Activated naive CD8-positive, alpha-beta T cell treated with anti-CD3 and anti-CD28 coated beads, Interleukin-2, amount 10 ng/mL, durations not matched to agents 7 days and 5 days (primary cell): ENCODE results near the gene KDM4D. TPM values are rescaled to one million over a fixed set of nuclear protein-coding genes. Genes with fewer than 3 reads are reported as not detected.

Experiments used
- ATAC-seq: fragments of 150-1000 bp; cut with Tn5 transposase; one replicate; pipeline ENCODE4 v1.10.0; 2021; ENCODE audit warnings: low read depth, moderate library complexity
- POLR2A ChIA-PET: fragments of 350-600 bp; sonication (Branson Sonifier 250); formaldehyde crosslinking; loops from one replicate; lab custom pipeline; 2021; ENCODE audit warnings: antibody characterized with exemption; lab: Charles Lee
- DNase-seq: peaks from one replicate; pipeline ENCODE4 v3.0.0; 2021
- H3K27ac Mint-ChIP-seq: one replicate; pipeline ENCODE4 v1.8.0; 2022; ENCODE audit warnings: mild to moderate bottlenecking, mixed read lengths
- H3K27me3 Mint-ChIP-seq: one replicate; pipeline ENCODE4 v1.8.0; 2022; ENCODE audit warnings: mild to moderate bottlenecking, moderate library complexity, mixed read lengths
- H3K36me3 Mint-ChIP-seq: one replicate; pipeline ENCODE4 v1.8.0; 2021; ENCODE audit warnings: mild to moderate bottlenecking, mixed read lengths
- H3K4me1 Mint-ChIP-seq: one replicate; pipeline ENCODE4 v1.8.0; 2021; ENCODE audit warnings: mixed read lengths
- H3K4me3 Mint-ChIP-seq: one replicate; pipeline ENCODE4 v1.8.0; 2022; ENCODE audit warnings: mild to moderate bottlenecking, moderate library complexity, mixed read lengths
- H3K9me3 Mint-ChIP-seq: one replicate; pipeline ENCODE4 v1.8.0; 2021; ENCODE audit warnings: mixed read lengths
- total RNA-seq, 2 experiments: library from RNA; stranded (reverse); gene quantifications; one replicate each; pipeline ENCODE4 v1.2.3, GENCODE V29; 2021

The KDM4D gene
- total RNA-seq, 2 experiments from 2014 or later, result 1.3 to 1.7 TPM

DNA sequence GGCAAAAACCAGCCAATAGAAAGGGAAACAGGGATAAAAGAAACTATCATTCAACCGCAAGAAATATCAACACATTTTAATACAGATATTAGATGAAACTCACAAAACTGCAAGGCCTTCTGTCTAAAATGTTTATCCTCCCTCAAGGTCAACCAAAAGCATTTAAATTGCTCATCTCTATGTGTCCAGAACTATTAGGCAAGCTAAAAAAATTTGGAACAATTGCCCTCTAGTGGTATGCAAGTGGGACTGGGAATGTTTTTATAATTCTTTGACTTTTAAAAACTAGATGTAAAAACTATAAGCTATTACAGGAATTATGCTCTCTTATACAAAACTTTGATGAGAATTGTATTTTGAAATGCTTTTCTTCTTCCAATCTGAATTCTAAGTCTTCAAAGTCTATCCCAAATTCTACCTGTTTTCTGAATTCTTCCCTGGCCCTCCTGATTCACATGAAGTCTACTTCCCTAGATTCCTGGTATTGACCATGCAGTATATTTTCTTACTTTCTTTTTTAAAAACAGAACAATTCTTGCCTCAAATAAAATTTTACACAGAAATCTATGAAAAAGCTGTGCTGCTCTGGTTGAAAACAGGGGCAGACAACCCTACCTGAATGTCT lies 5.1 kb upstream of the KDM4D start:
- DNase-seq (no peak), ATAC-seq (no peak)
- Mint-ChIP-seq H3K27ac (no peak overlapping the region), H3K4me3 (no peak overlapping the region), H3K36me3 (peaks cover 33% of the 10 kb centered on the region), H3K4me1 (peaks cover 14% of the 10 kb centered on the region), H3K9me3 (no peaks in the 10 kb centered on the region), H3K27me3 (no peaks in the 10 kb centered on the region)
- POLR2A ChIA-PET, result interaction anchor here (0.6 kb wide), 1 partner anchor 450 kb away, joined by 3 read pairs; no protein-coding TSS in a partner anchor

DNA sequence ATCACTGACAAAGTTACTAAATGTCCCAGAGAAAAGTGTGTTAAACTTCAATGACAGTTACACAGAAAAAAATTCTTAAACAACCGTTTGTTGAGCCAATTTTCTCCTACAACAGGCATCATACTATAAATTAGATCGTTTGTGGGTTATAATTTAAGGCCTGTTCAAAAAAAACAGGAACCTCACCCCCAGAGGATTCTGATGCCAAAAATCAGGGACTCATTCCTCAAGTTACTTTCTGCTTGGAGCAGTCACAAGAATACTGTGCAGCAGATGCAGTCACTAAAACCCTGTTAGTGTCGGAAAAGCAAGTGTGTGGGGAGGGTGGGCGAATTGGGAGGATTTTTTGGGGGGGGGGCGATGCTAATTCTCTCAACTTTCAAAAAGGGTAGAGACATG lies 810 bp upstream of the KDM4D start:
- POLR2A ChIA-PET, result interaction anchor here (0.6 to 2.2 kb wide), 13 partner anchors 11 to 844 kb away, joined by 3 to 27 read pairs (median 4); partner anchors contain the start of genes CEP57, ENDOD1, FAM76B and PANX1
- H3K36me3 Mint-ChIP-seq, result peaks cover 25% of the 10 kb centered on the region
- ATAC-seq (no peak), DNase-seq (no peak)
- H3K9me3 Mint-ChIP-seq, result no peaks in the 10 kb centered on the region
- peak overlapping the region; percentile 100 for H3K27ac Mint-ChIP-seq
- H3K4me1 Mint-ChIP-seq, result peaks cover 30% of the 10 kb centered on the region
- H3K27me3 Mint-ChIP-seq, result no peaks in the 10 kb centered on the region
- H3K4me3 Mint-ChIP-seq, result peak overlapping the region; percentile 100

DNA sequence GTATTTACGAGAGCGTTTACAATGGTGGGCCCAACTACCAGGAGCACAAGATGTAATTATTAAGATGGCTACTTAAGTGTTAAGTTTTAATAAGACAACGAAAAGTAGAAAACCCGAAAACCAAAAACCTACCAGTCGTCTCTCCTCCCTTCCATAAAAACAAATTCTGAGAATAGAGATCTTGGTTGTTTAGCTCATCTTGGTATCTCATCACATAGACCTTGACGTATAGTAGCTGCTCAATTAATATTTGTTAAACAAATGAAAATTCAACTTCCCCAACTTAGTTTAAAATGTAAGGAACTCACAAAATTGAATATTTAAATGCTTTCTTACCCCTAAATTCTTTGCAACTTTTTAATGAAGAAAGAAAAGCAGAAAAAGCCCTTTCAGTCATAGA lies 669 bp downstream of the KDM4D start:
- Mint-ChIP-seq H3K36me3 (peaks cover 16% of the 10 kb centered on the region), H3K27me3 (no peaks in the 10 kb centered on the region), H3K9me3 (no peaks in the 10 kb centered on the region), H3K4me1 (peaks cover 27% of the 10 kb centered on the region), H3K27ac (peak overlapping the region; percentile 100), H3K4me3 (peak overlapping the region; percentile 100)
- POLR2A ChIA-PET, result interaction anchor here (2.0 to 2.2 kb wide), 3 partner anchors 39 to 115 kb away, joined by 6 to 27 read pairs (median 14); partner anchors contain the start of genes ENDOD1 and SRSF8
- ATAC-seq (no peak), DNase-seq (no peak)

DNA sequence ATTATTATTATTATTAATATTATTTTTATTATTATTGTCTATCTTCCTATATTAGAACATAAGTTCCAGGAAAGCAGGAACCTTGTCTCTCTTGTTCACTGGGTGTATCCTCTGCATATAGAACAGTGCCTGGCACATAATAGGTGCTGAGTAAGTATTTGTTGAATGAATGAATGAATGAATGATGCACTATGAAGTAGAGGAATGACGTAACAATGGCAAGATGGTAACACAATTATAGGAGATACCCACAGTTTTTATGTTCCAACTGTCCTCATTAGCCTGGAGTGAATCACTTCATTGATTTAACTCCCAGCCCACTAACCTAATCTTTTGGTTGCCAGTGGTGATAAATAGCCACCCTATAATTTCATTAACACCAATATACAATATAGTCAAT lies 2.1 kb downstream of the KDM4D start:
- POLR2A ChIA-PET, result interaction anchor here (0.9 to 2.4 kb wide), 3 partner anchors 92 to 115 kb away, joined by 3 to 8 read pairs (median 4); partner anchors contain the start of gene SRSF8
- DNase-seq, result no peak
- no peaks in the 10 kb centered on the region for H3K9me3 Mint-ChIP-seq
- H3K27ac Mint-ChIP-seq, result no peak overlapping the region
- H3K4me3 Mint-ChIP-seq, result no peak overlapping the region
- no peak for ATAC-seq
- peaks cover 12% of the 10 kb centered on the region for H3K36me3 Mint-ChIP-seq
- peaks cover 25% of the 10 kb centered on the region for H3K4me1 Mint-ChIP-seq
- no peaks in the 10 kb centered on the region for H3K27me3 Mint-ChIP-seq

DNA sequence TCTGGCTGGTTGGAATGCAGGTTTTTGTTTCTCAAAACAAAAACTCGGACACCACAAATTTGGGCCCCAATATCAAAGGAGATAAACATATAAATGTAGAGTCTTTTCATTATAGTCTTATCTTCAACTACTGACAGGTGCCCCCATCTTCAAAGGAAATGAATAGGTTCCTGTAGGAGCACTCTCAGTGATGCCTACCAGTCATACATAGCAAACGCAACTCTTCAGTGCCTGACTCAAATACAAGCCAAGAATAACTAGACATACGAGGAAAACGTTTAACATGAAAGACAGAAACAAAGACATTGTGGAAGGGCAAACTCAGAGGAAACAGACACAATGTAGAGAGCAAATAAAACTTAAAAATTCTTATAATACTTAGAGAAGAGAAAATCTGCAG lies 13.9 kb downstream of the KDM4D start:
- Mint-ChIP-seq H3K36me3 (no peaks in the 10 kb centered on the region), H3K9me3 (no peaks in the 10 kb centered on the region), H3K27me3 (peaks cover 21% of the 10 kb centered on the region), H3K4me3 (no peak overlapping the region), H3K27ac (no peak overlapping the region), H3K4me1 (no peaks in the 10 kb centered on the region)
- POLR2A ChIA-PET, result no interaction called here
- no peak for ATAC-seq
- no peak for DNase-seq

DNA sequence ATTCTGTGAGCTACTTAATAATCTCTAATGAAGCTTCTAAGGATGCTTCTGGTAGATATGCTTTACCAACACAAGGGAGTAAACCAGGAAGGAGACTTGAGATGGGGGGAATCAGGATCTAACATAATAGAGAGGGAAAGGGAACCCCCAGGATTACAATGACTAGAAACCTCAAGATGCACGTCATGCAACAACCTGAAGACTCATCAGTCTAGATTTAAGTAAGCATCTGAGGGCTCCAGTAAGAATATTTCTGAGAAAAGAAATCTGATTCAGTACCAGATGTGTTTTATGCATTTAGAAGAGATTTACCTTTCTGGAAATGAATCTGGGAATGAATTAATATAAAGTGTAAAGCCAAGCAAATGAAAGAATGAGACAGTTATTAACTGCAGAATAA lies 15.2 kb downstream of the KDM4D start:
- DNase-seq, result no peak
- no peaks in the 10 kb centered on the region for H3K36me3 Mint-ChIP-seq
- H3K4me3 Mint-ChIP-seq, result no peak overlapping the region
- POLR2A ChIA-PET, result no interaction called here
- H3K4me1 Mint-ChIP-seq, result no peaks in the 10 kb centered on the region
- H3K27ac Mint-ChIP-seq, result no peak overlapping the region
- peaks cover 21% of the 10 kb centered on the region for H3K27me3 Mint-ChIP-seq
- no peaks in the 10 kb centered on the region for H3K9me3 Mint-ChIP-seq
- ATAC-seq, result no peak

DNA sequence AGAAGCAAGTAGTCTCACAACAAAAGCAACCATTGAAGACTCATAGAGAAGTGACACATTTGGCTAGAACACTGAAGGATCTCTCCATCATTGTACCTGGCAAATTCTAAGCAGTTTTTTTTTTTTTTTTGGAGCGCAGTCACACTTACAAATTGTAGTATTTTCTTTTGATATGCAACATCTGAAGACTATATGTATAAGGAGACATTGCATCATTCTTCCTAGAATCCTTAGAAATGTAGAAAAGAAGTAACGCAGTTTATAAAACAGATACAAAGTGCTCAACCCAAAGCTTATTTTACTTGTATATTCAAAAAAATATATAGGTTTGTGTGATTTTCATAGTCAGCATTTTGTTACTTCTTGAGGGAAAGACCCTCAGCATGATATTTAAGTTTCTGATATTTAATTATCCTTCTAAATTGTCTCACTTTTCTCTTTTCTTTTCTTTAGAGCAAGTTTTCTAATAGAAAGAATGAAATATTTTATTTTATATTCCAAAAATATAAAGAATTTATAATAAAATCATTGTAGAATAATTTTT lies 20.0 kb downstream of the KDM4D start:
- POLR2A ChIA-PET, result no interaction called here
- peaks cover 12% of the 10 kb centered on the region for H3K27me3 Mint-ChIP-seq
- H3K4me3 Mint-ChIP-seq, result no peak overlapping the region
- H3K36me3 Mint-ChIP-seq, result peaks cover 3% of the 10 kb centered on the region
- no peaks in the 10 kb centered on the region for H3K4me1 Mint-ChIP-seq
- H3K9me3 Mint-ChIP-seq, result no peaks in the 10 kb centered on the region
- no peak overlapping the region for H3K27ac Mint-ChIP-seq
- DNase-seq, result no peak
- no peak for ATAC-seq

DNA sequence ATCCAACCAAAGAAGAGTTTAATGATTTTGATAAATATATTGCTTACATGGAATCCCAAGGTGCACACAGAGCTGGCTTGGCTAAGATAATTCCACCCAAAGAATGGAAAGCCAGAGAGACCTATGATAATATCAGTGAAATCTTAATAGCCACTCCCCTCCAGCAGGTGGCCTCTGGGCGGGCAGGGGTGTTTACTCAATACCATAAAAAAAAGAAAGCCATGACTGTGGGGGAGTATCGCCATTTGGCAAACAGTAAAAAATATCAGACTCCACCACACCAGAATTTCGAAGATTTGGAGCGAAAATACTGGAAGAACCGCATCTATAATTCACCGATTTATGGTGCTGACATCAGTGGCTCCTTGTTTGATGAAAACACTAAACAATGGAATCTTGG lies 23.9 kb downstream of the KDM4D start:
- Mint-ChIP-seq H3K4me1 (no peaks in the 10 kb centered on the region), H3K36me3 (peaks cover 3% of the 10 kb centered on the region), H3K9me3 (no peaks in the 10 kb centered on the region), H3K27ac (no peak overlapping the region), H3K27me3 (peaks cover 4% of the 10 kb centered on the region), H3K4me3 (no peak overlapping the region)
- ATAC-seq (no peak), DNase-seq (no peak)
- POLR2A ChIA-PET, result no interaction called here

DNA sequence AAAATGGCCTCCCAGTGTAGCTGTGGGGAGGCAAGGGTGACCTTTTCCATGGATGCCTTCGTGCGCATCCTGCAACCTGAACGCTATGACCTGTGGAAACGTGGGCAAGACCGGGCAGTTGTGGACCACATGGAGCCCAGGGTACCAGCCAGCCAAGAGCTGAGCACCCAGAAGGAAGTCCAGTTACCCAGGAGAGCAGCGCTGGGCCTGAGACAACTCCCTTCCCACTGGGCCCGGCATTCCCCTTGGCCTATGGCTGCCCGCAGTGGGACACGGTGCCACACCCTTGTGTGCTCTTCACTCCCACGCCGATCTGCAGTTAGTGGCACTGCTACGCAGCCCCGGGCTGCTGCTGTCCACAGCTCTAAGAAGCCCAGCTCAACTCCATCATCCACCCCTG lies 24.8 kb downstream of the KDM4D start:
- no peak overlapping the region for H3K4me3 Mint-ChIP-seq
- no peak overlapping the region for H3K27ac Mint-ChIP-seq
- H3K36me3 Mint-ChIP-seq, result peaks cover 3% of the 10 kb centered on the region
- ATAC-seq (no peak), DNase-seq (no peak)
- H3K9me3 Mint-ChIP-seq, result no peaks in the 10 kb centered on the region
- H3K4me1 Mint-ChIP-seq, result no peaks in the 10 kb centered on the region
- peaks cover 4% of the 10 kb centered on the region for H3K27me3 Mint-ChIP-seq
- POLR2A ChIA-PET, result no interaction called here

DNA sequence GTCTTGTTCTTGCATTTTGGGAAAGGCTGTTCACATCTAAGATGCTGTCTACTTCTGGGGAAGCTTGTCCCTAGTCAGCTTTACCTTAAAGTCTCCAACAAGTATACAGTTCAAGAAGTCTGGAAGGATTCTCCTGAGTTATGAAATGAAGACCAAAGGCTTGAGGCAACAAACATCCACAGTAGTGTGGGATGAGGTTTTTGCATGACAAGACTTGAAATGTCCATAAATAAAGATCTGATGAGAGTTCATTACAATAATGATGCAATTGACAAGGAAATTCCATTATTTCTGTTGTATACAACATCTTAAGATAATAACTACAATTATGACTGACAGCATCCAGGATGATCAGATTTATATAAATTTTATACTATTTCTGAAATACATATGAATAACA lies 30.2 kb downstream of the KDM4D start:
- no peaks in the 10 kb centered on the region for H3K9me3 Mint-ChIP-seq
- no peak overlapping the region for H3K27ac Mint-ChIP-seq
- H3K4me1 Mint-ChIP-seq, result no peaks in the 10 kb centered on the region
- ATAC-seq (no peak), DNase-seq (no peak)
- no peak overlapping the region for H3K4me3 Mint-ChIP-seq
- POLR2A ChIA-PET, result no interaction called here
- peaks cover 29% of the 10 kb centered on the region for H3K27me3 Mint-ChIP-seq
- H3K36me3 Mint-ChIP-seq, result no peaks in the 10 kb centered on the region

DNA sequence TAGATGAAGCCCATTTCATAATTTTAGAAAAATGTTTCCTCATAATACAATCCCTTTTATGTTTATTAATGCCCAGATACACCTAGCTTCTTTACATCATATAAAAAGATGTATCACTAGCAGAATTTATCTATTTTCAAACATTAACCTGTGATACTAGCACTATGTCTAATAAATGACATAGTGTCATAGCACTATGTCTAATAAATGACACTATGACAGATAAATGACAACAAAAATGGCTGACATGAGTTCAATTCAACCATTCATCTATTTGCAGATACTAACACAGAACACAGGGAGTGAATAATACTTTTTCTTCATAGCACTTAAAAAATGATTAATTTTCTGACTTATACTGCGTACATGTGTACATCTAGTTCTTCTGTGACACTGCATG lies 32.1 kb downstream of the KDM4D start:
- no peak for ATAC-seq
- POLR2A ChIA-PET, result no interaction called here
- Mint-ChIP-seq H3K4me3 (no peak overlapping the region), H3K27me3 (peaks cover 42% of the 10 kb centered on the region), H3K9me3 (no peaks in the 10 kb centered on the region), H3K27ac (no peak overlapping the region), H3K4me1 (no peaks in the 10 kb centered on the region), H3K36me3 (no peaks in the 10 kb centered on the region)
- DNase-seq, result no peak

DNA sequence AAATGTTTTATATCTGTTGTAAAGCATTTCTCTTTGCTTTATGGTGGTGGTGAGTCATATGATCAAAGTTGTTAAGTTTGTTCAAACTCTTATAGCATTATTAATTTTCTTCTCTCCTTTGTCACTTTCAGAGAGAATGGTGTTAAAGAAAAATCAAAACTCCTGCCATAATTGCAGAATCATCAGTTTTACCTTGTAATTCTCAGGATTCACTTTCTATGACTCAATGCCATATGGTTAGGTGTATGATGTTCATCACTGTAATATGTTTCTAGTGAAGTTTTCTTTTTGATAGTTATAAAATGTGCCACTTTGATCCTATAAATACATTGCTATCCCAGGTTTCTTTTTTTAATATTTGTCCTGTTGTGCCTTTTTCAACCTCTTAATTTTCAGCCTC lies 37.9 kb downstream of the KDM4D start:
- POLR2A ChIA-PET, result no interaction called here
- H3K36me3 Mint-ChIP-seq, result no peaks in the 10 kb centered on the region
- H3K27me3 Mint-ChIP-seq, result peaks cover 32% of the 10 kb centered on the region
- no peak overlapping the region for H3K27ac Mint-ChIP-seq
- H3K9me3 Mint-ChIP-seq, result no peaks in the 10 kb centered on the region
- H3K4me3 Mint-ChIP-seq, result no peak overlapping the region
- ATAC-seq (no peak), DNase-seq (no peak)
- no peaks in the 10 kb centered on the region for H3K4me1 Mint-ChIP-seq

DNA sequence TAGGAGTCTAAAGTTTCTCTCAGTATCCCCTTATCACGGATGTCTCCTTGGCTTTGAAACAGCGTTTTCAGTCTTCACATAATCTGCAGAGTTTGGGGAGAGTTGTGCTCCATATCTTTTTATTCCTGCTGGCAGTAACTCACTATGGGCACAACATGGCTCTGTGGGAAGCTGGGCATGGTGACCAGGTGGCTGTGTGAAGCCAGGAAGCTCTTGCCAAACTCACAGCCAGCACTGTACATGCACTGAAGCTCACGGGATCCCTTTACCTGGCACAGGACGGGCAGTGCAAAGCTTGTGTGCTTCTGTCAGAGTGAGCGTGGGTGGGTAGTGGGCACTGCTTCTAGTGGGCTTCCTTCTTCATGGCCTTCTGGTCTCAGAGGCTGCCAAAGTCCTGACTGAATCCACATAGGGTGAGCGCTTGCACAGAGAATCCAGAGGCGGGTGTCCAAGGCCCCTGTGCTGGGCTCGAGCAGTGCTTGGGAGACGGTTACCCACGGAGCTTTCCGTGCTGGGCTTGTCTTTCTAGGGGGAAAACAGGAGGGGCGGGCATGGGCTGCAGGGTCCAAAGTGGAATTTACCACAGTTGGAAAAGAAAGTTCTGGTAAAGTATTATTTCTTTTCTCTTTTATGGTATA lies 40.8 kb downstream of the KDM4D start:
- H3K27ac Mint-ChIP-seq, result no peak overlapping the region
- no peaks in the 10 kb centered on the region for H3K36me3 Mint-ChIP-seq
- peaks cover 12% of the 10 kb centered on the region for H3K27me3 Mint-ChIP-seq
- no peaks in the 10 kb centered on the region for H3K9me3 Mint-ChIP-seq
- H3K4me1 Mint-ChIP-seq, result no peaks in the 10 kb centered on the region
- DNase-seq, result no peak
- POLR2A ChIA-PET, result no interaction called here
- H3K4me3 Mint-ChIP-seq, result no peak overlapping the region
- ATAC-seq, result no peak

DNA sequence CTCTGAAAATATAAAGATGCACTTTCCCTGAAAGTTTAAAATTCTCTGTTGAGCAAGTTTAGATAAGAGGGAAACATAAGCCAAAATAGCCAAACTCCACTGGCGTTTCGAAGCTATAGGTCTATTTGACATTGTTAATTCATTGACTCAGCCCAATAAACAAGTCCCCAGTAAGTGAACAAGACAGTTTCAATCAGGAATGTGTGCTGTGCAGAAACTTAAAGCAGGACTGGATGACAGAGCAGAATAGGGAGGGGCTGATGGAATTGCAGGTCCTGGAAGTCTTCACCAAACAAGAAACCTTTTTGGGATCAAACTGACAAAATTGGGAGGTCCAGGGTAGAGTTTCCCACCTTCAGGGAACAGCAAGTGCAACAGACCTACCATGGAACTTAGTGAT lies 42.6 kb downstream of the KDM4D start:
- Mint-ChIP-seq H3K27ac (no peak overlapping the region), H3K27me3 (no peaks in the 10 kb centered on the region), H3K4me1 (no peaks in the 10 kb centered on the region), H3K9me3 (no peaks in the 10 kb centered on the region), H3K4me3 (no peak overlapping the region), H3K36me3 (no peaks in the 10 kb centered on the region)
- POLR2A ChIA-PET, result no interaction called here
- DNase-seq (no peak), ATAC-seq (no peak)
